Neural cell (in vitro differentiated cells): ENCODE measurements around the gene FLYWCH1. TPM values are rescaled to one million over a fixed set of nuclear protein-coding genes. Genes with fewer than 3 reads are reported as not detected.

ENCODE experiments used
- H2AFZ ChIP-seq: fragments of 200-600, 300-800 bp; sonication (generic), shearing (Covaris generic); 2 replicates; pipeline ENCODE4 v1.6.0; 2014; ENCODE audit warnings: low read depth, mild to moderate bottlenecking, antibody characterized with exemption, low read length, moderate library complexity
- H3F3A ChIP-seq: fragments of 200-600 bp; shearing (Covaris generic); 2 replicates; pipeline ENCODE4 v1.6.1; 2016; ENCODE audit warnings: mild to moderate bottlenecking, moderate library complexity, mixed read lengths, antibody characterized with exemption, low read length; ENCODE audit not compliant: insufficient read depth, poor library complexity, severe bottlenecking
- H3K27ac ChIP-seq: fragments of 200-600, 300-800 bp; sonication (generic), shearing (Covaris generic); 2 replicates; pipeline ENCODE4 v1.5.1; 2014; ENCODE audit warnings: mild to moderate bottlenecking, low read length, moderate library complexity
- H3K27me3 ChIP-seq: fragments of 300-800, 200-600 bp; sonication (generic), shearing (Covaris generic); 2 replicates; pipeline ENCODE4 v1.6.0; 2014; ENCODE audit warnings: mild to moderate bottlenecking, low read depth, low read length, moderate library complexity; ENCODE audit not compliant: insufficient read depth
- H3K36me3 ChIP-seq: fragments of 300-800, 200-600 bp; sonication (generic), shearing (Covaris generic); 2 replicates; pipeline ENCODE4 v1.5.1; 2014; ENCODE audit warnings: mild to moderate bottlenecking, antibody characterized with exemption, low read length, moderate library complexity; ENCODE audit not compliant: insufficient read depth
- H3K4me2 ChIP-seq: fragments of 300-800, 200-600 bp; sonication (generic), shearing (Covaris generic); 2 replicates; pipeline ENCODE4 v1.6.0; 2014; ENCODE audit warnings: mild to moderate bottlenecking, low read length
- H3K4me3 ChIP-seq: fragments of 300-800, 200-600 bp; sonication (generic), shearing (Covaris generic); 2 replicates; pipeline ENCODE4 v1.5.1; 2014; ENCODE audit warnings: mild to moderate bottlenecking, low read length, moderate library complexity
- H3K79me2 ChIP-seq: fragments of 200-600 bp; shearing (Covaris generic); replicated peaks from 2 replicates; pipeline ENCODE4 v1.6.0; 2014; ENCODE audit warnings: mild to moderate bottlenecking, low read length, moderate library complexity; ENCODE audit not compliant: insufficient read depth
- H3K9ac ChIP-seq: fragments of 300-800, 200-600 bp; sonication (generic), shearing (Covaris generic); 2 replicates; pipeline ENCODE4 v1.6.1; 2016; ENCODE audit warnings: mild to moderate bottlenecking, low read length, mixed read lengths
- H3K9me2 ChIP-seq: fragments of 200-600 bp; shearing (Covaris generic); 2 replicates; pipeline ENCODE4 v1.6.1; 2016; ENCODE audit warnings: mild to moderate bottlenecking, low read length, mixed read lengths; ENCODE audit not compliant: insufficient read depth
- H3K9me3 ChIP-seq: fragments of 200-600, 300-800 bp; sonication (generic), shearing (Covaris generic); 2 replicates; pipeline ENCODE4 v1.6.1; 2016; ENCODE audit warnings: mild to moderate bottlenecking, mixed run types, low read length, moderate library complexity, mixed read lengths
- H4K20me1 ChIP-seq: fragments of 200-600 bp; shearing (Covaris generic); 2 replicates; pipeline ENCODE4 v1.6.1; 2016; ENCODE audit warnings: mild to moderate bottlenecking, mixed run types; ENCODE audit not compliant: insufficient read depth
- CTCF ChIP-seq: fragments of 450-650 bp; IDR thresholded peaks from 2 replicates; pipeline ENCODE4 v1.5.1; 2014; ENCODE audit warnings: antibody characterized with exemption, mild to moderate bottlenecking, moderate library complexity; ENCODE audit not compliant: poor library complexity, severe bottlenecking
- EP300 ChIP-seq: fragments of 450-650 bp; conservative IDR thresholded peaks from 2 replicates; pipeline ENCODE4 v1.6.1; 2014; ENCODE audit warnings: antibody characterized with exemption, mild to moderate bottlenecking, moderate library complexity; ENCODE audit not compliant: poor library complexity, severe bottlenecking
- EZH2 ChIP-seq: fragments of 200-600, 300-800 bp; shearing (Covaris generic), sonication (generic); IDR thresholded peaks from 2 replicates; pipeline ENCODE4 v1.6.1; 2014; ENCODE audit warnings: antibody characterized with exemption, low read length, borderline replicate concordance, mild to moderate bottlenecking; ENCODE audit not compliant: insufficient read depth, poor library complexity, severe bottlenecking
- MXI1 ChIP-seq: fragments of 450-650 bp; conservative IDR thresholded peaks from 2 replicates; pipeline ENCODE4 v1.6.1; 2014; ENCODE audit warnings: antibody characterized with exemption, mild to moderate bottlenecking; ENCODE audit not compliant: poor library complexity, severe bottlenecking
- POLR2AphosphoS5 ChIP-seq: IDR thresholded peaks from 2 replicates; pipeline ENCODE4 v1.6.1; 2012
- RAD21 ChIP-seq: fragments of 450-650 bp; conservative IDR thresholded peaks from 2 replicates; pipeline ENCODE4 v1.6.1; 2014; ENCODE audit warnings: antibody characterized with exemption, mild to moderate bottlenecking, moderate library complexity
- REST ChIP-seq: IDR thresholded peaks from 2 replicates; pipeline ENCODE4 v1.6.1; 2012; ENCODE audit warnings: borderline replicate concordance
- SMC3 ChIP-seq: fragments of 450-650 bp; conservative IDR thresholded peaks from 2 replicates; pipeline ENCODE4 v1.6.1; 2014; ENCODE audit warnings: antibody characterized with exemption, mild to moderate bottlenecking, moderate library complexity; ENCODE audit not compliant: poor library complexity
- TAF1 ChIP-seq: IDR thresholded peaks from 2 replicates; pipeline ENCODE4 v1.6.1; 2012; ENCODE audit warnings: low read depth
- polyA plus RNA-seq: library from polyadenylated mRNA; depleted of rRNA; stranded (reverse); fragments of >200 nt; gene quantifications from 2 replicates; pipeline ENCODE4 v1.2.3, GENCODE V29; 2014

The FLYWCH1 gene
- polyA plus RNA-seq, 1 donor from 2014 or later: 33.0 TPM

GRCh38 chr16:2867987-2868789 lies 43.5 kb upstream of the FLYWCH1 start:
- peaks cover 27% of the 10 kb centered on the region for H3K27me3 ChIP-seq
- H3K9me3 ChIP-seq: no peaks in the 10 kb centered on the region
- peak overlapping the region; percentile 76 for H3K9ac ChIP-seq
- peak overlapping the region; percentile 63 for H3K27ac ChIP-seq
- no peaks in the 10 kb centered on the region for H3F3A ChIP-seq
- H3K4me2 ChIP-seq: peak overlapping the region; percentile 57
- peak overlapping the region; percentile 52 for H2AFZ ChIP-seq
- H3K79me2 ChIP-seq: no peaks in the 10 kb centered on the region
- H4K20me1 ChIP-seq: no peaks in the 10 kb centered on the region
- peak; percentile 71 for TF ChIP-seq POLR2AphosphoS5
- peak; percentile 96 for TF ChIP-seq CTCF
- TF ChIP-seq REST: peak; percentile 60
- peak; percentile 57 for TF ChIP-seq EP300
- peak; percentile 86 for TF ChIP-seq SMC3
- TF ChIP-seq MXI1: peak; percentile 61
- peak; percentile 90 for TF ChIP-seq RAD21
- peak; percentile 53 for TF ChIP-seq TAF1
- no peak for TF ChIP-seq EZH2
- peak overlapping the region; percentile 71 for H3K4me3 ChIP-seq
- H3K9me2 ChIP-seq: no peaks in the 10 kb centered on the region
- no peaks in the 10 kb centered on the region for H3K36me3 ChIP-seq

GRCh38 chr16:2871926-2872325 lies 39.8 kb upstream of the FLYWCH1 start:
- Histone ChIP-seq H2AFZ (no peak overlapping the region), H3K27me3 (peaks cover 21% of the 10 kb centered on the region), H3K9ac (no peak overlapping the region), H4K20me1 (no peaks in the 10 kb centered on the region), H3K9me3 (no peaks in the 10 kb centered on the region), H3K4me2 (no peak overlapping the region), H3K4me3 (no peak overlapping the region), H3K36me3 (no peaks in the 10 kb centered on the region), H3K27ac (no peak overlapping the region), H3K79me2 (no peaks in the 10 kb centered on the region), H3K9me2 (no peaks in the 10 kb centered on the region), H3F3A (no peaks in the 10 kb centered on the region)
- no peak for TF ChIP-seq POLR2AphosphoS5
- TF ChIP-seq MXI1: no peak
- no peak for TF ChIP-seq EP300
- TF ChIP-seq TAF1: no peak
- TF ChIP-seq RAD21: no peak
